HepG2 (cell line): ENCODE measurements around the gene NCF2.

ENCODE experiments used
- BRF2 ChIP-seq: sonication (generic); formaldehyde crosslinking; IDR thresholded peaks from 2 replicates; pipeline ENCODE4 v1.8.1; 2022; ENCODE audit warnings: mild to moderate bottlenecking, missing genetic modification reagents
- HCFC1 ChIP-seq: fragments of 150-350 bp; IDR thresholded peaks from 2 replicates; pipeline ENCODE4 v1.6.1; 2014; ENCODE audit warnings: low read depth, low read length
- POLR2A ChIP-seq, 2 experiments: IDR thresholded peaks; 2 replicates each; pipeline ENCODE4 v1.6.1; 2011; ENCODE audit warnings: low read depth in 2 of 2, low read length in 2 of 2, mild to moderate bottlenecking in 1 of 2, moderate library complexity in 1 of 2; ENCODE audit not compliant: insufficient read depth in 1 of 2
- ZNF639 ChIP-seq: conservative IDR thresholded peaks from 2 replicates; pipeline ENCODE4 v1.6.1; 2018; ENCODE audit warnings: missing genetic modification reagents

GRCh38 chr1:183517401-183517800 lies 72.9 kb downstream of the NCF2 start:
- TF ChIP-seq ZNF639 (no peak), HCFC1 (no peak), BRF2 (CRISPR knock-in tag) (no peak), POLR2A (IDR thresholded peaks at IDR 0.05; ENCODE audit: insufficient read depth in 1 of 2, low read depth in 2 of 2, low read length in 2 of 2) (no peak)
